Heart left ventricle (tissue), 13 donors: ENCODE measurements around the gene KDM7A.

ENCODE experiments used
- CTCF ChIP-seq, 12 donors: fragments of 200-600 bp; sonication (generic) in 4 of 12; IDR thresholded peaks; one replicate each; pipeline versions ENCODE4 v1.5.0 to v1.8.0; 2018 to 2022; ENCODE audit warnings: antibody characterized with exemption in 12 of 12, mild to moderate bottlenecking in 5 of 12
- POLR2A ChIP-seq, 2 donors: fragments of 450-650 bp; IDR thresholded peaks; one replicate each; pipeline ENCODE4 v1.6.1; 2017; ENCODE audit warnings: antibody characterized with exemption in 2 of 2, mild to moderate bottlenecking in 2 of 2, moderate library complexity in 2 of 2
- donor health status: ischemic (EF 13 %, LVEDD 7.1; RV severe dilation, severe dysfunction).
- donor health status: DM: no; HTN: yes; CAD: no.
- donor health status: DM: no; HTN: no; CAD: no.
- donor health status: ischemic (EF 25% LVEDD 6.9; RV normal size, moderate dysfunction).
- donor health status: ischemic (EF 25% LVEDD 5.7; RV mildly dilated, moderate dysfunction).
- donor health status: ischemic (EF 35%, LVEDD 5.7; RV mildly dilated, moderate dysfunction).
- donor health status: nonischemic (EF 11% LVEDD 7.7; RV severe dilation, severe dysfunction).
- donor health status: DM: yes; HTN: yes; CAD: no.
- donor health status: PGD.
- donor health status: ischemic (EF 29% LVEDD 5.4; RV normal size, mild dysfunction).
- donor health status: nonischemic (EF 23%, LVEDD 6.1; RV moderate dilation, normal function).

GRCh38 chr7:140069298-140069949, 107.4 kb downstream of the KDM7A start:
- TF ChIP-seq CTCF (IDR thresholded peaks at IDR 0.05) (no peak), POLR2A (IDR thresholded peaks at IDR 0.05) (no peak)
